Omental fat pad (tissue), 4 donors: ENCODE data around the gene LGALS4. TPM values are rescaled to one million over a fixed set of nuclear protein-coding genes. Genes with fewer than 3 reads are reported as not detected.

Source experiments
- ATAC-seq: fragments of 150-250 bp; one replicate; pipeline ENCODE4 v1.9.1; 2016; ENCODE audit warnings: mild to moderate bottlenecking, moderate library complexity; ENCODE audit not compliant: low FRiP score
- DNase-seq: peaks from one replicate; pipeline ENCODE4 v3.0.0-alpha.2; 2019; ENCODE audit warnings: low spot score
- total RNA-seq, 4 donors: library from RNA; depleted of rRNA; stranded (reverse); fragments of >200 nt; gene quantifications; one replicate each; pipeline ENCODE4 v1.1.0, GENCODE V29; 2016
- TF ChIP-seq, protein P1 (sequence below), 3 donors: fragments of 450-650 bp; IDR thresholded peaks; one replicate each; pipeline ENCODE4 v1.5.1; 2016 to 2017; ENCODE audit warnings: antibody characterized with exemption in 3 of 3, mild to moderate bottlenecking in 3 of 3, moderate library complexity in 2 of 3

LGALS4 gene
- total RNA-seq, 4 donors from 2014 or later = 0.46 to 1.6 TPM; not detected in 2

DNA sequence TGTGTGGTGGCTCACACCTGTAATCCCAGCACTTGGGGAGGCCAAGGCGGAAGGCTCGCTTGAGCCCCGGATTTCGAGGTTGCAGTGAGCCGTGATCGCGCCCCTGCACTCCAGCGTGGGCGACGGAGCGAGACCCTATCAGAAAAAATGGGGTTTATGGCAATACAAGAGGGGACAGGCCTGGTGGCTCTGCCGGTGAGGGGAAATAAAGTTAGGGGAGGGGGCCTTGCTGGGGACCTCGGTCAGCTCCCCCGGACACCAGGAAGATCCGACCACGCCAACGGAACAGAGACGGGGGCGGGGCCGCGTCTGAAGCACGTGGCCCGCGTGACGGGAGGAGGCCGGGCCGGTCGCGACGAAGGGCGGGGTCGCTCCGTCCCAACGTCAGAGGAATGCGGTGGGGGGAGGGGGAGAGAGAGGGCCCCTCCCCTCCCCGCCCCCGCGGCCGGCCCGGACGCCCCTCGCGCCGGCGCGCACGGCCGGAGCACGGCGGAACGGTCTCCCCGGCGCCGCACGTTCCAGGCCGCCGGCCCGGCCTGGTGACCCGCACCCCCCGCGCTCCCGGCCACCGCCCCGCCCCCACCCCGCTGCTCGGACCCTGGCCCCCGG, 39.0 kb upstream of the LGALS4 start:
- peak; percentile 37 for ATAC-seq
- peak; percentile 88 for DNase-seq
- TF ChIP-seq, protein P1, sequence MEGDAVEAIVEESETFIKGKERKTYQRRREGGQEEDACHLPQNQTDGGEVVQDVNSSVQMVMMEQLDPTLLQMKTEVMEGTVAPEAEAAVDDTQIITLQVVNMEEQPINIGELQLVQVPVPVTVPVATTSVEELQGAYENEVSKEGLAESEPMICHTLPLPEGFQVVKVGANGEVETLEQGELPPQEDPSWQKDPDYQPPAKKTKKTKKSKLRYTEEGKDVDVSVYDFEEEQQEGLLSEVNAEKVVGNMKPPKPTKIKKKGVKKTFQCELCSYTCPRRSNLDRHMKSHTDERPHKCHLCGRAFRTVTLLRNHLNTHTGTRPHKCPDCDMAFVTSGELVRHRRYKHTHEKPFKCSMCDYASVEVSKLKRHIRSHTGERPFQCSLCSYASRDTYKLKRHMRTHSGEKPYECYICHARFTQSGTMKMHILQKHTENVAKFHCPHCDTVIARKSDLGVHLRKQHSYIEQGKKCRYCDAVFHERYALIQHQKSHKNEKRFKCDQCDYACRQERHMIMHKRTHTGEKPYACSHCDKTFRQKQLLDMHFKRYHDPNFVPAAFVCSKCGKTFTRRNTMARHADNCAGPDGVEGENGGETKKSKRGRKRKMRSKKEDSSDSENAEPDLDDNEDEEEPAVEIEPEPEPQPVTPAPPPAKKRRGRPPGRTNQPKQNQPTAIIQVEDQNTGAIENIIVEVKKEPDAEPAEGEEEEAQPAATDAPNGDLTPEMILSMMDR (IDR thresholded peaks at IDR 0.05) = no peak

DNA sequence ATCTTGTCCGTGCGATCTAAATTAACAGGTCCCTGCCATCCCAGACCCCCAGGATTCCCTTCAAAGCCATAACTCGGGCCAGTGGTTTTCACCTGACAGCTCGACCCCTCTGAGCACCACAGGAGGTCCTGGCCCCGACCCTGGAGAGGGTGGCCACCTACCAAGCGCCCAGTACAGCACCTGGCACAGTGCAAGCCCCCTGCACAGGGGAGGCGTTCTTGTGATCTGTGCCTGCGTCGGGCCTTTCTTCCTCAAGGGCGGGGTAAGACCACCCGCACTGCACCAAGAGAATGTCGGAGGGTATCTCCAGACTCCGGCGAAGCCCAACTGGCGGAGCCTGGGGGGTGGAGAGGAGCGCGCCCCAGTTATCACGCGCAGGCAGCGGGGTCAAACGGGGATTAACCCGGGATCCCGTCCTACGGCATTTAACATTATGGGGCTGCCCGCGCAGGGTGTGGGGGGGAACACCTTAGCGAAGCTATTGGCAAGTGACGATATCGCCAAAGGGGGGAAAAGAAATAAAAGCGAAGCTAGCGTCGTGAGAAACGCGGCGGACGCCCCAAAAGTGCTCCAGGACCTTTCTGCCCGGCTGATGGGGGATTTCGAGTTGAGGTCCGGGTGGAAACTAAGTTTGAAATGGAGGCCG, 38.4 kb upstream of the LGALS4 start:
- ATAC-seq = no peak

DNA sequence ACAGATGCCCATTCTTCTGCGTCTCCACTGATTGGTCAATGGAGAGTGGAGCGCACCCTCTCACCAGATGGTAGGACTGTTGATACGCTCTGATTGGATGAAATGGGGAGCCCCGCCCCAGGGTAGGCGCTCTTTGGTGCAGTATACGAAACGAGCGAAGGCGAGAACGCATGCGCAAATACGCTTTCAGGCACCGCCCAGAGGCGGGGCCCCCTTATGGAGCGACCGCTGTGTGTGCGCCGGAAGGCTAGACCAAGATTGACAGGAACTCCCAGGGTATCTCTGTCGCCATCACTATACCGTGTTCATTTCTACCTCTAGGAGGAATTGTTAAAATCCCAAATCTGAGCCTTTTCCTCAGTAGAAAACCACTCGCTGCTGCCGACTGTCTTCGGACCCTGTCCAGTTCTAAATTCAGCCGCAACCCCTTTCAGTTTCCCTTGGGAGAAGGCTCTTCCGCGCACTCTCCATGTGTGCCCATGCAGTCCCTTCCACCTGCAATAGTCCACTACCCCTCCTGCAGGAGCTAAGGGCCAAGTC, 37.8 kb upstream of the LGALS4 start:
- ATAC-seq = peak; percentile 91
- TF ChIP-seq, protein P1 (IDR thresholded peaks at IDR 0.05) = no peak
- peak; percentile 35 for DNase-seq

More for the DNA sequence above, 38.4 kb upstream of the LGALS4 start:
- TF ChIP-seq, protein P1 (IDR thresholded peaks at IDR 0.05) = no peak
- no peak for DNase-seq

DNA sequence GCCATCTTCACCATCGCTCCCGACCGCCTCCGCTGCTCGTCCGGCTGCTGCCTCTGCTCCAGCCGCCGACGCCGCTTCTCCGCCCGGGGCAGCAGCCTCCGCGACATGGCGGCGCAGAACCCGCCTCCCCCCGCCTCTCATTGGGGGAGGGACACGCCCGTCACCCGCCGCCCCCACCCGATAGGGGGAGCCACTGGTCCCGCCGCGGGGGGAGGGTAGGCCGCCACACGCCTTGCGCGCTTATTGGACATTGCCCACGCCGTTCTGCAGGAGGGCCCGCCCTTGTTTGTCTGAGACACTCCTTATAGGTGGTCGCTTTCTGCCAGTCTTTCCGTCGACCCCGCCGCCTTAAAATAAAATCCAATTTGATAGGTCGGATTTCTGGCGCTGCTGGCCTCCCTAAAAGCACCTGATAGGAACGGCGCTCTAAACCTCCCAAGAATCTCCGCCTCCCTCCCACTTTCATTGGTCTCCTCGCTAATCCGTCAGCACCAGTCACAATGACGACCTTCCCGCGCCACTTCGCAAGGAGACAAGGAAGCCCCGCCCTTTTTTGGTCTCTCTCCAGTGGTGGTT, 37.2 kb upstream of the LGALS4 start, which contains the start of gene HNRNPL:
TSS of gene HNRNPL (minus strand) at position 127 of the 576 bp plus-strand sequence. CDS start at position 107, 20 bp downstream.
- TF ChIP-seq, protein P1 (IDR thresholded peaks at IDR 0.05) = peak in 2 of 3 donors; percentile 26 to 40
- ATAC-seq (peak; percentile 86), DNase-seq (peak; percentile 96)

DNA sequence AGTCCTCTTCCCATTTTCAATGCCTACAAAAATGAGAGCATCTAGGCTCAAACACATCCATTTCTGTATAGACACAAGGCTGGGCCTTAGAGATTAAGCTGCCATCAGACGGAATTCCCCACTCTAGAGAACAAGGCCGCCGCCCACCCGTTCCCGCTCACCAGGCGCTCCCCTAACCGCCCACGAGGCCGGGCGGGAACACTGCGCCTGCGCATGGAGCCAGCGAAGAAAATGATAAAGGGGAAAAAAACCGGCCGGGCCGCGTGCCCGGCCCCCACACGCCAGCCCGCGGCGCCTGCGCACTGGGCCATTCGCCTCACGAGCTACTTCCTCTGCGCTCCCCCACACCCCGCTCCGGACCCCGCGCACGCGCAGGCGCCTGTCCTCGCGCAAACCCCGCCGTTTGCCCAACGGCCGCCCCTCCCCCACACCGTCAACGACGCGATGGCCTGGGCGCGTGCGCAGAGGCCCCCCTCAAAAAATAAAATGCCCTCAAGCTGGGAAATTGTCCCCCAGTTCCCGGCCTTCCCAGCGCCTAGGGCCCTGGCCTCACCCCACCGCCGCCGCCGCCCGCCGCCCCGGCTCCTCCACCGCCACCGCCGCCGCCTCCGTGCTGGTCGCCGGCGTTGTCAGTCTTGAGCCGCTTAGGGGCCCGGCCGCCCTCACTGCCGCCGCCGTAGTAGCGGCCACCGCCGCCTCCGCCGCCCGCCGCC, 36.6 kb upstream of the LGALS4 start:
- DNase-seq (peak; percentile 98), ATAC-seq (peak; percentile 67)
- TF ChIP-seq, protein P1 (IDR thresholded peaks at IDR 0.05) = no peak

DNA sequence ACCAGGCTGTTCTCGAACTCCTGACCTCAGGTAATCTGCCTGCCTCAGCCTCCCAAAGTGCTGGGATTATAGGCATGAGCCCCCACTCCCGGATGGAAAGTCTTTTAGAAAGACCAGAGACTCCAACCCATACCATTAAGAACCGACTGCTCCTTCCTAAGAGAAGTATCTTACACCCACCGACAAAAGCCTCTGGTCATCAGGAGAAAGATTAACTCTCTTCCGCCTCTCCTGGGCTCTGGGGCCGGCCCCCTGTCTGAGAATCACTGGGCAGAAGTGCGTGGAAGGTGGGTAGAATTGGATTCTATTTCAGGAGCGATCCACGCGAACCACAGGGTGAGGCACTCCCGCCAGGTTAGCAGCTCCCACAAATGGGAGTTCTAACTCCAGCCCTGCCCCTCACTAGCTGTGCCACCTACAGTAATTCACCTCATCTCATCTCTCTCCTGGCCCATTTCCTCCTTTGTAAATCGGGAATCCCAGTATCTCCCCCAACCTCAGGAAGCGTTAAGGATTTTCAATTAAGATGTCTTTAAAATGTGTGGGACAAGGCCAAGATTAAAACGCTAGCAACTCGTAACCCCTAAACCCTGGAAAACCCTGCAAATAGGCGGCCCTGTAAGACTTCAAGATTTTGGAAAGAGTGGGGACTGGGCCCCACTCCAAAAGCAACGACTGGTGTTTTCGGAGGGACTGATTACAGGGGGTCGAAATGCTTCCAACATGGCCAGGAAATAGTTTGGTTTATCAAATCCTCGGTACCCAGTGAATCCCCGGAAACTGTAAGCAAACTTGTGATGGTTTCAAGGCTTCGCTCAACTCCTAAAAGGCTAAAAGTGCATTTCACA, 35.8 kb upstream of the LGALS4 start:
- DNase-seq (no peak), ATAC-seq (no peak)
- TF ChIP-seq, protein P1 (IDR thresholded peaks at IDR 0.05) = no peak
